ENCODE data around the gene RIMS3.

The RIMS3 gene

GRCh38 chr1:40635763-40636500 lies 29.6 kb downstream of the RIMS3 start:
- no peak overlapping the region for H3K18ac ChIP-seq (ENCODE audit: low read length)
- no peaks in the 10 kb centered on the region for H3K79me1 ChIP-seq (ENCODE audit: low read depth, low read length)
- no CpG with 5 or more reads among the region's 25 CpGs for WGBS, 2 donors (ENCODE audit: extremely low coverage in 2 of 2, insufficient read length in 2 of 2, insufficient replicate concordance in 1 of 2)
- no peak for DNase-seq (ENCODE audit: low spot score)
- H2BK12ac ChIP-seq (ENCODE audit: low read length), result no peak overlapping the region
- H3K9me3 ChIP-seq (replicated peaks in 1 of 2; ENCODE audit: control insufficient read depth in 2 of 2, insufficient read depth in 1 of 2, low read depth in 1 of 2, low read length in 2 of 2), result peaks cover 0 to 2% of the 10 kb centered on the region in 2 donors
- H3K14ac ChIP-seq (ENCODE audit: low read length), result no peak overlapping the region
- peaks cover 0 to 4% of the 10 kb centered on the region in 2 donors for H3K36me3 ChIP-seq (replicated peaks in 1 of 2; ENCODE audit: control insufficient read depth in 2 of 2, insufficient read depth in 2 of 2, low read length in 2 of 2)
- no peaks in the 10 kb centered on the region for H3K27me3 ChIP-seq (ENCODE audit: control insufficient read depth in 3 of 3, insufficient read depth in 3 of 3, low read depth in 1 of 3, low read length in 3 of 3)
- H2BK5ac ChIP-seq (ENCODE audit: low read length), result no peak overlapping the region
- no peak overlapping the region for H3K27ac ChIP-seq (replicated peaks; ENCODE audit: low read length)
- no peak overlapping the region for H3K4ac ChIP-seq (ENCODE audit: low read length)
- H3K4me3 ChIP-seq (ENCODE audit: low read length in 2 of 2), result no peak overlapping the region
- H4K91ac ChIP-seq (ENCODE audit: low read depth, low read length, poor library complexity), result no peak overlapping the region
- no peak overlapping the region for H3K23ac ChIP-seq (ENCODE audit: low read depth, low read length, poor library complexity)
- H3K9ac ChIP-seq (ENCODE audit: low read depth, low read length, poor library complexity), result peak overlapping the region; percentile 51
- H2BK15ac ChIP-seq (ENCODE audit: low read length), result no peak overlapping the region
- no peak overlapping the region for H3K4me2 ChIP-seq (ENCODE audit: insufficient read depth, low read length, poor library complexity, severe bottlenecking)
- no peak overlapping the region for H2AFZ ChIP-seq (ENCODE audit: low read length)
- no peak overlapping the region for H4K8ac ChIP-seq (ENCODE audit: low read depth, low read length)
- H2AK5ac ChIP-seq (ENCODE audit: low read depth, low read length), result no peak overlapping the region
- peaks cover 4 to 7% of the 10 kb centered on the region in 2 donors for H3K4me1 ChIP-seq (ENCODE audit: control insufficient read depth in 2 of 2, insufficient read depth in 1 of 2, low read depth in 1 of 2, low read length in 2 of 2)
- no peak overlapping the region for H2BK120ac ChIP-seq (ENCODE audit: low read depth, low read length)

GRCh38 chr1:40634901-40635655 lies 30.4 kb downstream of the RIMS3 start:
- Histone ChIP-seq H3K9me3 (replicated peaks in 1 of 2; ENCODE audit: control insufficient read depth in 2 of 2, insufficient read depth in 1 of 2, low read depth in 1 of 2, low read length in 2 of 2) (no peaks in the 10 kb centered on the region), H3K4me1 (ENCODE audit: control insufficient read depth in 2 of 2, insufficient read depth in 1 of 2, low read depth in 1 of 2, low read length in 2 of 2) (peaks cover 4 to 7% of the 10 kb centered on the region in 2 donors), H3K18ac (ENCODE audit: low read length) (no peak overlapping the region), H2BK15ac (ENCODE audit: low read length) (no peak overlapping the region), H3K79me1 (ENCODE audit: low read depth, low read length) (no peaks in the 10 kb centered on the region), H2BK12ac (ENCODE audit: low read length) (no peak overlapping the region), H3K36me3 (replicated peaks in 1 of 2; ENCODE audit: control insufficient read depth in 2 of 2, insufficient read depth in 2 of 2, low read length in 2 of 2) (no peaks in the 10 kb centered on the region), H2AFZ (ENCODE audit: low read length) (no peak overlapping the region), H3K14ac (ENCODE audit: low read length) (no peak overlapping the region), H2BK5ac (ENCODE audit: low read length) (no peak overlapping the region), H3K9ac (ENCODE audit: low read depth, low read length, poor library complexity) (no peak overlapping the region), H3K23ac (ENCODE audit: low read depth, low read length, poor library complexity) (no peak overlapping the region), H3K27me3 (ENCODE audit: control insufficient read depth in 3 of 3, insufficient read depth in 3 of 3, low read depth in 1 of 3, low read length in 3 of 3) (no peaks in the 10 kb centered on the region), H2BK120ac (ENCODE audit: low read depth, low read length) (no peak overlapping the region), H4K91ac (ENCODE audit: low read depth, low read length, poor library complexity) (no peak overlapping the region), H3K4me3 (ENCODE audit: low read length in 2 of 2) (no peak overlapping the region), H4K8ac (ENCODE audit: low read depth, low read length) (no peak overlapping the region), H3K4ac (ENCODE audit: low read length) (no peak overlapping the region), H3K4me2 (ENCODE audit: insufficient read depth, low read length, poor library complexity, severe bottlenecking) (no peak overlapping the region), H3K27ac (replicated peaks; ENCODE audit: low read length) (no peak overlapping the region), H2AK5ac (ENCODE audit: low read depth, low read length) (no peak overlapping the region)
- no CpG with 5 or more reads among the region's 6 CpGs for WGBS, 2 donors (ENCODE audit: extremely low coverage in 2 of 2, insufficient read length in 2 of 2, insufficient replicate concordance in 1 of 2)
- no peak for DNase-seq (ENCODE audit: low spot score)

- WGBS, 2 donors (ENCODE audit: extremely low coverage in 2 of 2, insufficient read length in 2 of 2, insufficient replicate concordance in 1 of 2), result no CpG with 5 or more reads among the region's 2 CpGs
- Histone ChIP-seq H3K14ac (ENCODE audit: low read length) (no peak overlapping the region), H3K23ac (ENCODE audit: low read depth, low read length, poor library complexity) (no peak overlapping the region), H3K4me3 (ENCODE audit: low read length in 2 of 2) (no peak overlapping the region), H4K8ac (ENCODE audit: low read depth, low read length) (no peak overlapping the region), H3K27ac (replicated peaks; ENCODE audit: low read length) (no peak overlapping the region), H3K27me3 (ENCODE audit: control insufficient read depth in 3 of 3, insufficient read depth in 3 of 3, low read depth in 1 of 3, low read length in 3 of 3) (no peaks in the 10 kb centered on the region), H3K4me2 (ENCODE audit: insufficient read depth, low read length, poor library complexity, severe bottlenecking) (no peak overlapping the region), H3K36me3 (replicated peaks in 1 of 2; ENCODE audit: control insufficient read depth in 2 of 2, insufficient read depth in 2 of 2, low read length in 2 of 2) (no peaks in the 10 kb centered on the region), H2AFZ (ENCODE audit: low read length) (no peak overlapping the region), H3K9me3 (replicated peaks in 1 of 2; ENCODE audit: control insufficient read depth in 2 of 2, insufficient read depth in 1 of 2, low read depth in 1 of 2, low read length in 2 of 2) (no peaks in the 10 kb centered on the region), H3K79me1 (ENCODE audit: low read depth, low read length) (no peaks in the 10 kb centered on the region), H2BK15ac (ENCODE audit: low read length) (no peak overlapping the region), H3K9ac (ENCODE audit: low read depth, low read length, poor library complexity) (no peak overlapping the region), H3K4ac (ENCODE audit: low read length) (no peak overlapping the region), H2BK120ac (ENCODE audit: low read depth, low read length) (no peak overlapping the region), H2BK12ac (ENCODE audit: low read length) (no peak overlapping the region), H2BK5ac (ENCODE audit: low read length) (no peak overlapping the region), H3K18ac (ENCODE audit: low read length) (no peak overlapping the region), H3K4me1 (ENCODE audit: control insufficient read depth in 2 of 2, insufficient read depth in 1 of 2, low read depth in 1 of 2, low read length in 2 of 2) (peaks cover 4 to 7% of the 10 kb centered on the region in 2 donors), H4K91ac (ENCODE audit: low read depth, low read length, poor library complexity) (no peak overlapping the region), H2AK5ac (ENCODE audit: low read depth, low read length) (no peak overlapping the region)
- DNase-seq (ENCODE audit: low spot score), result no peak
These were observed 31.5 kb downstream of the RIMS3 start for GRCh38 chr1:40633931-40634376.

- Histone ChIP-seq H2AK5ac (ENCODE audit: low read depth, low read length) (no peak overlapping the region), H3K9me3 (replicated peaks in 1 of 2; ENCODE audit: control insufficient read depth in 2 of 2, insufficient read depth in 1 of 2, low read depth in 1 of 2, low read length in 2 of 2) (no peaks in the 10 kb centered on the region), H4K91ac (ENCODE audit: low read depth, low read length, poor library complexity) (no peak overlapping the region), H3K27ac (replicated peaks; ENCODE audit: low read length) (no peak overlapping the region), H3K4me3 (ENCODE audit: low read length in 2 of 2) (no peak overlapping the region), H3K9ac (ENCODE audit: low read depth, low read length, poor library complexity) (no peak overlapping the region), H3K4me1 (ENCODE audit: control insufficient read depth in 2 of 2, insufficient read depth in 1 of 2, low read depth in 1 of 2, low read length in 2 of 2) (peaks cover 4 to 7% of the 10 kb centered on the region in 2 donors), H3K4me2 (ENCODE audit: insufficient read depth, low read length, poor library complexity, severe bottlenecking) (no peak overlapping the region), H3K36me3 (replicated peaks in 1 of 2; ENCODE audit: control insufficient read depth in 2 of 2, insufficient read depth in 2 of 2, low read length in 2 of 2) (no peaks in the 10 kb centered on the region), H2BK12ac (ENCODE audit: low read length) (no peak overlapping the region), H3K23ac (ENCODE audit: low read depth, low read length, poor library complexity) (no peak overlapping the region), H3K14ac (ENCODE audit: low read length) (no peak overlapping the region), H2BK120ac (ENCODE audit: low read depth, low read length) (no peak overlapping the region), H3K27me3 (ENCODE audit: control insufficient read depth in 3 of 3, insufficient read depth in 3 of 3, low read depth in 1 of 3, low read length in 3 of 3) (no peaks in the 10 kb centered on the region), H3K4ac (ENCODE audit: low read length) (no peak overlapping the region), H3K18ac (ENCODE audit: low read length) (no peak overlapping the region), H2AFZ (ENCODE audit: low read length) (no peak overlapping the region), H3K79me1 (ENCODE audit: low read depth, low read length) (no peaks in the 10 kb centered on the region), H2BK5ac (ENCODE audit: low read length) (no peak overlapping the region), H2BK15ac (ENCODE audit: low read length) (no peak overlapping the region), H4K8ac (ENCODE audit: low read depth, low read length) (no peak overlapping the region)
- no peak for DNase-seq (ENCODE audit: low spot score)
These were observed 32.0 kb downstream of the RIMS3 start for GRCh38 chr1:40633523-40633922.

All from neuronal stem cell (in vitro differentiated cells).